ENCODE results near the gene IRF9.
"Not testable (repeated sequence)": the region's sequence is repeated elsewhere in the genome, so short reads cannot be mapped to it uniquely, and the experiment has no call there.

Gene IRF9

DNA sequence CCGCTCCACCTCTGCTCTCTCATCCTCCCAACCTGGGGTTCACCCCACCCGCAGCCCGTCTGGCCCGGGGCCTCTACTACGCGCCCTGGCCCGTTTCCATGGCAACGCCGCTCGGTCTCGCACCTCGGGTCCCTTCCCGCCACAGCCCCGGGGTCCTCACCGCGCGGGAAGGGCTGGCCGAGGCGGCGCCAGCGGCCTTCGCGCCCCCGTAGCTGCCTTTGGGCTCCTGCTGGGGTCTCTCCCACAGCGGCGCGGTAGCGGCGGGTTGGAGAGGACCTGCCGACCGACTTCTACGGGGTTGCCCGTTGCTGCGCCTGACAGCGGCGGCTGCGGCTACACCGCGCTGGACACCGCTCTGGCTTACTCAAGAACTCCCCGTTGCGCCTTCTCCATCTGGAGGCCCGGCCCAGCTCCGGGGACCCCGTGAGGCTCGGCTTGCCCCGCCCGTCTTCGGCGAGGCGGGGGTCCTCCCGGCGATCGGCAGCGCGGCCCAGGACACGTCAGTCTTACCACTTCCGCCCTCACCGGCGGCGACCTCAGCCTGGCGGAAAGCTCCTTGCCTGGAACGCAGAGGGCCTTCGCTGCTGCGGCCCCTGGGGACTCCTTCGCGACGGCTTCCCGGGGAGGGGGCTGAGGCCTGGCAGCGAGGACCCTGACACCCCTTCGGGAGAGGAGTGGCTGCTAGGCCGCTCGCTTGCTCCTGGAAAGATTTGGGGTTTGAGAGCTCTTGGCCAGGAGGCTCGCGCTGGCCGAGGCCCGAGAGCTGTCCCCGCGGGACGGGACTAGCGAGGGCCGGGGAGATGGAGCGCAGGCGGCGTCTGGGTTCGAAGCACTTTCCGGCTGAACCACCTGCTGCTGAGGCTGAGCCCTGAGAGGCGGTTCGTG is 34.4 kb downstream of the IRF9 start, which contains the start of gene TM9SF1:
Gene TM9SF1, minus strand, starts transcription at position 256 of the 885 bp plus-strand sequence. CDS start 422 bp downstream, outside the sequence.
- DNase-seq = peak; percentile 73

DNA sequence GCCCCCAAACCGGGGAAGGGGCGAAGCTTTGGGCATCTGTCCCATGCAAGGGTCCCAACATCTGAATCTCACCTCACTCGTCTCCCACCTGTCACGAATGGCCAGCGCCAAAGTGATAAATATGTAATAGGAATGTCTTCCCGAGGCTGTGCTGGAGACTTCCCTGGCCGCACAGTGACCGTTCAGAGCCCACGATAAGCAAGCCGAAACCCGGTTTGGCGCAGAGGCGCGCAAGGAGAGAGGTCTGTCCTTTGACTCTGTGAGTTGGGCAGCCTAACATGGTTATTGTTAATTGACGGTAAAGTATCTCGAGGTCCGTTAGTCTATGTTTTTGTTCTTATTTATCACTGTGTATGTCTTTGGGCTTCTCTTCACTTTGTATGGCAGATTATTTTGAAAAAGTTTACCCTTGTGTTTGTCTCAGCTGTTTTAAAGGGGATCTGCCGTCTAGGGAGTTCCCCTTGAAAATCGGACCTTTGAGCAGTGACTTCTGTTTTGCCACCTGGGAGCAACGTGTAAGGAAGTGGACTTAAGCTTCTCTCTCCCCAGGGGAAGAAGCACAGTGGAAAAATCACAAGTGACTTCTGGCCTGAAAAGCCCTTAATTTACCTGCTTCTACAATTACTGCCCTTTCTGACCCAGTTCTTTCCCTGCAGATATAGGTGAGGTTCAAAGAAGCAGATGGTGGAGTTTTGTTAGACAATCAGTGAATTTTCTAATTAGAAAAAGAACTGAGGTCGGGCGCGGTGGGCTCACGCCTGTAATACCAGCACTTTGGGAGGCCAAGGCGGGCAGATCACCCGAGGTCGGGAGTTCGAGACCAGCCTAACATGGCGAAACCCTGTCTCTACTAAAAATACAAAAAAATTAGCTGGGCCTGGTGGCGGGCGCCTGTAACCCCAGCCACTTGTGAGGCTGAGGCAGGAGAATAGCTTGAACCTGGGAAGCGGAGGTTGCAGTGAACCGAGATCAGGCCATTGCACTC is 35.3 kb downstream of the IRF9 start:
- no peak for DNase-seq

DNA sequence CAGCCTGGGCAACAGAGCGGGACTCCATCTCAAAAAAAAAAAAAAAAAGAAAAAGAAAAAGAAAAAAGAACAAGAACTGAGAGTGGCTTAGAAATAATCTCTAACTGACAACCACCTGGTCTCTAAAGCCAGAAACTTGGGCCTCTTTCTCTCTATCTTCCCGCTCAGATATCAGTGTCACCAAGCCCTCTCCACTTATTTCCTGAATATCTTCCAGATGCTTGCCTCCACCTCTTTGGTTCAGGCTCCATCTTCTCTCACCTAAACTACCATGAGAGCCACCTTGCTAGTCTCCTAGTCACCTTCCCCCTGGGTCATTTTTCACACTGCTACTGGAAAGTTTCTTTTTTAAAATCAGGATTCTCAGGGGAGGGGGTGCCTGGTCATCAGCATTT is 36.0 kb downstream of the IRF9 start:
- DNase-seq = no peak

DNA sequence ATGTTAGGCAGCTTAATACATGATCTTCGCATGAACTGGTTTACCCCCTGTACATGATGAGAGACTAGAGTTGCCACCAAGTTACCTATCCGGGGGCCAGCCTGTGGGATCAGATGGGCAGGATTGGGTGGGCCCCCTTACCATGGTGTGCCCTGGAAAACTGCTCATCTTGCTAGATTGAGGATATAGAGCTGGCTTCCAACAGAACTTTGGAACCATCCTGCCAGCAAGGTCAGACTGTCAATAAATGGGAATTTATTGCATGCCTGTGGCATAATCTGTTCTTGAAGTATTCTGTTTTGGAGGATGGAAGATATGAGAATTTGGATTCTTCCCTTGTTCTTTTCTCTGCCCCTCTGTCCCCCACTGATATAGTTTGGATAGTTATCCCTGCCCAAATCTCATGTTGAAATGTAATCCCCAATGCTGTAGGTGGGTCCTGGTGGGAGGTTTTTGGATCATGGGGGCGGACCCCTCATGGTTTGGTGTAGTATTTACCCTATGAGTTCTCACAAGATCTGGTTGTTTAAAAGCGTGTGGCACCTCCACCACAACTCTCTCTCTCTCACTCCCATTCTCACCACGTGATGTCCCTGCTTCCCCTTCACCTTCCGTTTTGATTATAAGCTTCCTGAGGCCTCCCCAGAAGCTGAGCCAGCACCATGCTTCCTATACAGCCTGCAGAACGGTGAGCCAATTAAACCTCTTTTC is 37.9 kb downstream of the IRF9 start:
- DNase-seq = no peak

DNA sequence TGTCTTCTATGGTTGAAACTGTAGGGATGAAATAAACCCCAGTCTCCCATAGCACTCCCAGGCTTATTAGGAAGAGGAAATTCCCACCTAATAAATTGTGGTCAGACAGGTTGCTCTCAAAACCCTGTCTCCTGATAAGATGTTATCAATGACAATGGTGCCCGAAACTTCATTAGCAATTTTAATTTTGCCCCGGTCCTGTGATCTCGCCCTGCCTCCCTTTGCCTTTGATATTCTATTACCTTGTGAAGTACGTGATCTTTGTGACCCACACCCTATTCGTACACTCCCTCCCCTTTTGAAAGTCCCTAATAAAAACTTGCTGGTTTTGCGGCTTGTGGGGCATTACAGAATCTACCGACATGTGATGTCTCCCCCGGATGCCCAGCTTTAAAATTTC is 41.5 kb downstream of the IRF9 start:
- not testable (repeated sequence) for DNase-seq

DNA sequence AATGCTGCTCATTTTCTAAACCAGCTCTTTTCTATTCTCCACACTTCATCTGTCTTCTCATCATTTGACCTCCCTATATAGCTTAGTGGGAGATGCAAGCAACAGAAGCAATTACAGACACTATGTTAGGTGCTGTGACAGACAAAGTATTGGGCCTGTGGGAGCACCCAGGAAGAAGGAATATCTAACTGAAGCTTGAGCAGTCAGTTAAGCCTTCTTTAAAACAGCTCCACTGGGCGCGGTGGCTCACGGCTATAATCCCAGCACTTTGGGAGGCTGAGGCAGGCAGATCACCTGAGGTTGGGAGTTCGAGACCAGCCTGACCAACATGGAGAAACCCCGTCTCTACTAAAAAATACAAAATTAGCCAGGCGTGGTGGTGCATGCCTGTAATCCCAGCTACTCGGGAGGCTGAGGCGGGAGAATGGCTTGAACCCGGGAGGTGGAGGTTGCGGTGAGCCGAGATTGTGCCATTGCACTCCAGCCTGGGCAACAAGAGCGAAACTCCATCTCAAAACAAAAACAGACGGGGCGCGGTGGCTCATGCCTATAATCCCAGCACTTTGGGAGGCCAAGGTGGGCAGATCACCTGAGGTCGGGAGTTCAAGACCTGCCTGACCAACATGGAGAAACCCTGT is 42.3 kb downstream of the IRF9 start:
- DNase-seq = not testable (repeated sequence)

DNA sequence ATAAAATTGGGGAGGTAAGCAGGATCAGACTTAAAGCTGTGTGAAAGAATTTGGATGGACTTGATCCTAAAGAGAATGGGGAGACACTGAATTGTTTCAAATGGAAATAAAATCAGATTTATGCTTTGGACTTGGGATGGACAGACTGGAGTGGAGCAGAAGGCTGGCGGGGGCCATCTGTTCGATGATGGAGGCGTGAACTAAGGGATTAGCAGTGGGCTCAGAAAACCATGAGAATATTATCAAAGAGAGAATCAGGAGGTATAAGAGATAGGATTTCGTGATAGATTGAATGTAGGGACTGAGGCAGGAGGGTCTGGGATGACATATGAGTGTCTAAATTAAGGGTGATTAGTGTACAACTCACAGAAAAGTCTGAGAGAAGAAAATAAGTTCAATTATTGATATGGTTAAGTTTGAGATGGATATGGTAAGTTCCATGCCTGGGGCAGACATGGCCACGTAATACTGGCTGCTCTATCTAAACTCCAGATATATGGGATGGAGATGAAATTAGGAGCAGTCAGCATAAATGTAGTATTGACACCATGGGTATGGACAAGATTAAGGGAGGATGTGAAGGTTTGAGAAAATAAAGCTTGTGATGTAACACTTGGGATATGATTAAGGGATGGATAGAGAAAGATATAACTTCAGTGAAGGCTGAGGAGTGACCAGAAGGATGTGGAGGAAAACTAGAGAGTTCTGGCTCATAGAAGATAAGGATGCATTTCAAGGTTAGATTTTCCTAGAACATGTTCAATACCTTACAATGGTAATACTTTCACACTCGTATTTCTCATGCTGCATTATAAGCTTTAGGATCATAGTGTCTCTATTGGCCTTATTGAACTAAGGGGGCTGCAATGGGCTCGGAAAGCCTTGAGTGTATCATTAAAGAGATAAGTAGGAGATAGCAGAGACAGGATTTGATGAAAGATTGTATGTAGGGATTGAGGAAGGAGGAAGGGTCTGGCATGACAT is 43.4 kb downstream of the IRF9 start:
- DNase-seq = no peak

DNA sequence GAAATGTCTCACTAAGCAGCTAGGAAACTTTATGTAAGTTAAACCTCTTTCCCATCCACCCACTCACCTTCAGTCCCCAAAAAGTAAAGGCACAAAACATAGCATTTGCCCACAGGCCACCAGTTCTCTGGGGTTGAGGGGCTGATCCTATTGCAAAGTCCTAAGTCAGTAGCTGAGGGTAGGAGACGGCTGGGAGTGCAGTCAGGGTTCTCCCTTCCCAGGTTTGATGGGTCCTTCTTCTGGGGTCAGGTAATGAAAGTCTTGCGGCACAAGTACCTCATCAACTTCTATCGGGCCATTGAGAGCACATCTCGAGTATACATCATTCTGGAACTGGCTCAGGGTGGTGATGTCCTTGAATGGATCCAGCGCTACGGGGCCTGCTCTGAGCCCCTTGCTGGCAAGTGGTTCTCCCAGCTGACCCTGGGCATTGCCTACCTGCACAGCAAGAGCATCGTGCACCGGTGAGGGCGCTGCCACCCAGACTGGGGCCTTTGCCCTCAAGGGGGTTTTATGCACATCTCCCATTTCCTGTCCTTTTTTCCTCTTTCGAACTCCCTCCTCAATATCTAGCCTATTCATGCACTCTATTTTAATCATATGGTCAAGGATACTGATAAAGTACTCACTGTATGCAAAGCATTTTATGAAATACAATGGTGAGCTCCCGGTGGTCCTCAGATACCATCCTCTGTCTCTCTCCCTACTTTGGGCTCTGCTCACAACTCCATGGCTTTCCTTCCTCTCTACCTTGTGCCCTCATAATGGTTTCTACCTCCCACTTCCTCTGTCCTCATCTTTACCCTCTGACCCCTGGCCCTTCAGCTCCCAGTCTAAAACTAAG is 45.4 kb downstream of the IRF9 start:
- no peak for DNase-seq

DNA sequence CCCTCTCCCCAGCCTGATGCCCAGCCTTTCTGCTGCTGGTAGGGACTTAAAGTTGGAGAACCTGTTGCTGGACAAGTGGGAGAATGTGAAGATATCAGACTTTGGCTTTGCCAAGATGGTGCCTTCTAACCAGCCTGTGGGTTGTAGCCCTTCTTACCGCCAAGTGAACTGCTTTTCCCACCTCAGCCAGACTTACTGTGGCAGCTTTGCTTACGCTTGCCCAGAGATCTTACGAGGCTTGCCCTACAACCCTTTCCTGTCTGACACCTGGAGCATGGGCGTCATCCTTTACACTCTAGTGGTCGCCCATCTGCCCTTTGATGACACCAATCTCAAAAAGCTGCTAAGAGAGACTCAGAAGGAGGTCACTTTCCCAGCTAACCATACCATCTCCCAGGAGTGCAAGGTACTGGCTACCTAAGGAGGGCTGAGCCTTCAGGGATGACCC is 46.1 kb downstream of the IRF9 start:
- no peak for DNase-seq

DNA sequence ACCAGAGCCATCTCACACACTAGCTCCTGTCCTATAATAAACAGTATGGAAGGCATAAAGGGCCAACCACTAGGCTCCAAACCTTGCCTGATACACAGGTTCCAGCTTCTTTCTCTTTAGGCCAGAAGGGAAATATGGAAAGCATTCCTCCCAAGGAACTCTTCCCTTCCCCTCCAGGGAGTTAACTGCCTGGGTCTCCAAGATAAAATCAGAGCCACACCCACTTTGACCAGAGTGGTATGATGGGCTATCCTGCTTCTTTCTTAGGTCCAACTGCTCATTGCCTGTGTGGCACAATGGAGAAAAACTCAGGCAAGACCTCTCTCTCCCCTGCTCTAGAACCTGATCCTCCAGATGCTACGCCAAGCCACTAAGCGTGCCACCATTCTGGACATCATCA is 46.6 kb downstream of the IRF9 start:
- DNase-seq = no peak

DNA sequence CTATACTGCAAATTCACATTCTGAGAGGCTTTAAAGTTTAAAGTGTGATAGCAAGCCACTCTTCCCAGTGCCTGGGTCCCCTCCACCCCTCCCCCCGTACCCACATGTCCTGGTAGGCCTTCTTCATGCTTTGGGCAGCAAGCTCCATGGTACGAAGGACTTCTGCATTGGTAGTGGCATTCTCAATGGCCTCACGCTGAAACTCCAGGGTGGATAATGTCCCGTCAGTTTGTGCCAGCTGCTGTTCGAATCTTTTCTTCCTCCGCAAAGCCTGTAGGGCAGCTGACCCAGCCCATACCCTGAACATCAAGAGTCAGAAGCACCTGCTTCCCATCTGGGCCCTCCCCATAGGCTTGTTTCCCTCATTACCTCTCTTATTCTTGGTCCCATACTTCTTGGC is 50.2 kb downstream of the IRF9 start:
- no peak for DNase-seq

DNA sequence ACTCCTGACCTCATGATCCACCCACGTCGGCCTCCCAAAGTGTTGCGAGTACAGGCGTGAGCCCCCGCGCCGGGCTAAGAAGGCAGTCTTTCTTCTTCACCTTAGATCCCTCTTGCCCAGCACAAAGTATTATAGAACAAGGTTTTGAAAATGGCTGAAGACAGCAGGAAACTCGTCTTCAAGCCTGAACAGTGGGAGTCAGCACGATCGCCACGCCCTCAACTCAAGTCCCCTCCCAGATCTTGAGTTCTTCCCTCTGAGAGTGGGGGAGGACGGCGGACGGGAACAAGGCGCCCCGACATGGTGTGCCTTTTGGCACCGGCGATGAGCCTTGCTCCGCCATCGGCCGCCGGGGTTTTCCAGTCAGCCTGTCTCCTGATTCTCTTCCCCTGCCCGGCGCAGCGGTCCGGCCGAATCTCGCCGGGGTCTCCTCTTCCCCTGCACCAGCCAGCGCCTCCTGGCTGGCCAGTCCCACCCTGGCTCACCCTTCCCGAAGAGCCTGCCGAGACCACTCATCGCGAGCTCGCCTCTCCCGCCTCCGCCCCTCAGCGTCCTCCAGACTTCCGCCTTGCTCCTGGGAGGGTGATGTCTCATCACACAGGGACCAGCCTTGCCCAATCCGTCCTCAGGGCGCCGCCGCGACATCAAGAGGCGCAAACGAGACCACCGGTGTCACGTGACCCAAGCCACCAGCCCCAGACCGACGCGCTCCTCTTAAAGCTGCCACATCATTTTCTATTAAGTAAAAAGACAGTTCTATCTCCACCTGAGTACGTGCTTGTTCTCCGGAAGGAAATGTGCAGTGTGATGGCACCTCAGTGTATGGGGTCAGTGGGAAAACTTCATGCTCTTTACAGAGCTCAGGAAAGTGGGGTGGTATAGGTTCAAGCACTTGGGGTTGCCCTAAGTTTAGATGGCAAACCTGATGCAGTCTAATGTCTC is 52.1 kb downstream of the IRF9 start, which contains the start of gene CHMP4A:
Gene CHMP4A, minus strand, starts transcription at position 565 of the 942 bp plus-strand sequence. Its CDS starts 49 bp downstream, at position 516.
- DNase-seq = peak; percentile 82

DNA sequence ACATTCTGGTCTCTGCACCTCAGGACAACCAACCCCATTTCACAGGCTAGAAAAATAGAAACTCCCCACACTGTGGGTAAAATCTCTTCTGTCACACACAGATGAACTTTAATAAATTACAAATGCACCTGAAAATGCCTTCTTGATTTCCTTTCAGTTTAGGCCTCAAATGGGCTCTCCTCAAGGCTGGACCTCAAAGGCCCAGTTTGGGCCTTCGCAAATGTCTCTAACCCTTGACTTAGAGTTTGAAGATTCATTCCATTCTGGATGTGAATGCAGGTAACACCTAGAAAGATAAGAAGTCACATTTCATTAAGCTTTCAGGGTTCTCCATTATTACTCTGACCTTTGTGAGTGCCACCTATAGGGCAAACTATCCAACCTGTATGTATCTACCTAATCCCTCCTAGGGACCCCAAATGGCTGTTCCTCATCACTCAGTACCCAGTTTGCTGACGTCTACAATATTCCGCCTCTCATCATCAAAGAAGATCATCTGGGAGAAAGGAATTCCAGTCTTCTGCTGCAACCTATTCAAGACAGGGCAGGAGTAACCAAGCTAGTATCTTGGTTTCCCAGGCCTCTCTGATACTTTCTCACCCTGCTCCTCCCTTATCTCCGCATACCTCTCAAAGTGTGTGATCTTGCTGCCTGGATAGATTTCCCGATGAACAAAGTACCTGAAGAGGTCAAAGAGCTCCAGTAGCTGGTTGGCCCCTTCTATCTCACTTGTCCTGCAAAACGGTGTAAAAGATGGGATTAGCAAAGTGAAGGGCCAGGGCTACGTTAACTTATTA is 53.0 kb downstream of the IRF9 start:
- DNase-seq = no peak

DNA sequence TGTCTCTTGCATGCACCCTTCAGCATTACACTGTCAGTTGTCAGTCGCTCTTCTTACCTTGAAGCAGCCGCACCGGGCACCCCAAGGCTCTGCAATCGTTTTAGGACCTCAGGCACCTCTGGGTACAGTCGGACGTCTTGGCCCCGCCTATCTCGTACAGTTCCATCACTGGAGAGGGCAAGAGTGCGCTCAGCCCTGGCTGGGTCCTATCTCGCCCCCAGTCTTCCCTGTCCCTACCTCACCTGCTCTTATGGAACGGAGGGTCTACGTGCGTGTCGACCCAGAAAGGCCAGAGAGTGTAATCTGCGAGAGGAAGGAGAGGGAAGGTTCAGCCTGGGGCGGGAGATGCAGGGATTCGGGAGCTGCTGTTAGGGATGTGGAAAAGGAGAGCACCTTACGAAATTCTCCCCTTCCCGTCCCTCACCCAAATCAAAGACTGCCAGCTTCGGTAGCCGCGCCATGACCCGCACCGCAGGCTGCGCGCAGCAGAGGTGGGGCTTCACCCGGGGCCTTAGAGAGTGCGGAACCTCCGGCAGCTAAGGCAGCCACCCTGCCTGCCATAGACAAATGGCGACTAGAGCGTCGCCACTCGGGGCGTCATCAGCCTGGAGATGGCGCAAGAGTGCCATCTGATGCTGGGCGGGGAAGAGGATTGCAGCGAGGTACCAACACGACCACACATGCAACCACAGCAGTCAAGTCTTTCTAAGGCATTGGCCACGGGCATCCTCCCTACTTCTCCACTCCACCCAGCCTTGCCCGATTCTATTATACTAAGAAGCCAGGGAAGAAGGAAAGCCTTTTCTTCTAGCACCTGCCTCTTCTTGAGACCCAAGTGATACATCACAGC is 54.7 kb downstream of the IRF9 start, which contains the start of gene MDP1:
Gene MDP1, minus strand, starts transcription at position 572 of the 850 bp plus-strand sequence. Its CDS starts 111 bp downstream, at position 461.
- peak; percentile 81 for DNase-seq
